IgD-negative memory B cell (primary cell): ENCODE results near the gene CUBN. TPM values are rescaled to one million over a fixed set of nuclear protein-coding genes. Genes with fewer than 3 reads are reported as not detected.

Experiments used
- H3K27ac Mint-ChIP-seq, 3 donors: one replicate each; pipeline ENCODE4 v1.8.0; 2020 to 2022; ENCODE audit warnings: mild to moderate bottlenecking in 3 of 3, mixed read lengths in 3 of 3, moderate library complexity in 1 of 3
- H3K27me3 Mint-ChIP-seq: one replicate; pipeline ENCODE4 v1.8.0; 2021; ENCODE audit warnings: mixed read lengths
- H3K36me3 Mint-ChIP-seq: one replicate; pipeline ENCODE4 v1.8.0; 2020; ENCODE audit warnings: mild to moderate bottlenecking, mixed read lengths
- H3K4me1 Mint-ChIP-seq, 3 donors: one replicate each; pipeline ENCODE4 v1.8.0; 2020 to 2022; ENCODE audit warnings: mixed read lengths in 3 of 3, mild to moderate bottlenecking in 1 of 3
- H3K4me3 Mint-ChIP-seq, 4 donors: one replicate each; pipeline ENCODE4 v1.8.0; 2020 to 2022; ENCODE audit warnings: mild to moderate bottlenecking in 4 of 4, mixed read lengths in 4 of 4, moderate library complexity in 3 of 4
- H3K9me3 Mint-ChIP-seq, 3 donors: one replicate each; pipeline ENCODE4 v1.8.0; 2020 to 2021; ENCODE audit warnings: mixed read lengths in 3 of 3, mild to moderate bottlenecking in 1 of 3
- polyA plus RNA-seq: library from polyadenylated mRNA; unstranded; fragments of 300-500 nt; fragmentation: Illumina TruSeq; gene quantifications from one replicate; pipeline ENCODE4 v1.2.3, GENCODE V29; 2021

CUBN gene
- polyA plus RNA-seq, 1 donor from 2014 or later = not detected

DNA sequence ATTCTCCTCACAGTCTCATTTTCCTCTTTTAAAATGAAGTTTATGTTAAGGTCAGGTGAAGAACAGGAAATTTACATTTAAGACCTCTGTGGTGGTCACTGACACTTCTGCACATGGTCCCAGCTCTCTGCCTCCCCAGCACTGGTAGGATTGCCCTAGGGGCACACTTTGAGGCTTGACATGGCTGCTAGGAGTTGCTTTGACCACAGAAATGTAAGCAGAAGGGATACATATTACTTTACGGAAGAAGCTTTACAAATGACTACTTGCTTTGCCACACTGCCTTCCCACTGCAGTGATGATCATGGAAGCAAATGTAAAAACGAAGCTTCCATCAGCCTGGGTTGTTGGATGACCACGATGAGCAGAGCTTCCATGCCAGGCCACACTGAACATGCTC, 259.3 kb downstream of the CUBN start:
- no peaks in the 10 kb centered on the region for H3K4me1 Mint-ChIP-seq
- peaks cover 3% of the 10 kb centered on the region for H3K36me3 Mint-ChIP-seq
- peaks cover 0 to 6% (median 0%) of the 10 kb centered on the region in 3 donors for H3K9me3 Mint-ChIP-seq
- H3K27ac Mint-ChIP-seq = peak overlapping the region in 1 of 3 donors; percentile 61
- H3K27me3 Mint-ChIP-seq = peaks cover 6% of the 10 kb centered on the region
- no peak overlapping the region for H3K4me3 Mint-ChIP-seq

DNA sequence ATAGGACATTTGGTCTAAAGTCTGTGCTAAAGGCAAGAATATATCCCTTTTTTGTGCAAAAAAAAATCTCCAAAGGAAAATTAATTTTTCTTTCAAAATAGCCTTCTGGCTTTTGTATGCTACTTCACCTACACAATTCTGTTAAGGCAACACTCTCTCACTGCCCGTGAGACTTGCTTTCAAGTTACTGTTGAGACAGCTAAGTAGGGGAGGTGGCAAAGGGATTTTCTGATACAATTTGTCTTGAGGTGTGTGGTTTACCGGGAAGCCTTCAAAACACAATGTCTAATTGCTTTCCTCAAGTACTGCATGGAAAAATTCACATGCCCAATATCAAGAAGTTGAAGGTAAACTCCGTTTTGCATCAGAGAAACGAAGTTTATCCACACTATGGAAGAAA, 261.6 kb downstream of the CUBN start:
- no peaks in the 10 kb centered on the region for H3K4me1 Mint-ChIP-seq
- no peak overlapping the region for H3K27ac Mint-ChIP-seq
- H3K27me3 Mint-ChIP-seq = peaks cover 2% of the 10 kb centered on the region
- H3K9me3 Mint-ChIP-seq = peaks cover 0 to 6% (median 0%) of the 10 kb centered on the region in 3 donors
- H3K4me3 Mint-ChIP-seq = no peak overlapping the region
- peaks cover 3% of the 10 kb centered on the region for H3K36me3 Mint-ChIP-seq

- no peak overlapping the region for H3K4me3 Mint-ChIP-seq
- H3K36me3 Mint-ChIP-seq = peaks cover 3% of the 10 kb centered on the region
Measured at GRCh38 chr10:16867556-16867955, 262.1 kb downstream of the CUBN start.

DNA sequence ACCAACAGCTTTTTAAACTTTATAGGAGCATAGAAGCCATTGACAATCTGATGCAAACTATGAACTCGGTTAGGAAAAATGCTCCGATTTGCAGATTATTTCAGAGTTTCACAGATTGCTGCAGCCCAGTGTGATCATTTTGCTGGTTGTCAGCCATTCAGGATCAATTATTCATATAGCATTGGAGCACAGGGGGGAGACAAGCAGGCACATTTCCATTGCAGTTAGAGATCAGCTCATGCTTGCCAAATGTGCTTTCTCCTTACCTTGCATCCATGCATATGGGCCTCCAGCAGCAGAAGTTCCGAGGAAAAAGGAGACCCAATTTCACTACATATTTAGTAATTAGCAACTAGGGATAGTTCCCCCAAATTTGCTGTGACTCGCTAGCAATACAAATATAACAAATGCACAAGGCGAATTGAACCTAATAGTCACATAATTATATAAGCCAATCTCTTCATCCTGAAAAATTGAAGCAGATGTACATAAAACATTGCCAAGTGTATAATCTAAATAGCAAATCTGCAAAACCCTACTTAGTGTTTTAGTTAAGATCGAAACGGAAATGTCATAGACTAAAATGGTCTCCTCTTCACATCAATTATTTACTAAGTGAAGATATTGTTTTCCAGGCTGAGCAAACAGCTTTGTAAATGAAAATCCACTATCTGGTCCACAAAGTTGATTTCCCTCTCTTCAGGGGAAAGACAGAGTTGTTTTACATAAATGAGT, 262.9 kb downstream of the CUBN start:
- H3K9me3 Mint-ChIP-seq = peaks cover 0 to 6% (median 0%) of the 10 kb centered on the region in 3 donors
- H3K4me3 Mint-ChIP-seq = no peak overlapping the region
- no peaks in the 10 kb centered on the region for H3K4me1 Mint-ChIP-seq
- no peak overlapping the region for H3K27ac Mint-ChIP-seq
- H3K36me3 Mint-ChIP-seq = peaks cover 3% of the 10 kb centered on the region
- H3K27me3 Mint-ChIP-seq = peaks cover 2% of the 10 kb centered on the region

More at GRCh38 chr10:16867556-16867955, 262.1 kb downstream of the CUBN start:
- peaks cover 0 to 6% (median 0%) of the 10 kb centered on the region in 3 donors for H3K9me3 Mint-ChIP-seq
- peaks cover 2% of the 10 kb centered on the region for H3K27me3 Mint-ChIP-seq
- H3K27ac Mint-ChIP-seq = no peak overlapping the region
- H3K4me1 Mint-ChIP-seq = no peaks in the 10 kb centered on the region

DNA sequence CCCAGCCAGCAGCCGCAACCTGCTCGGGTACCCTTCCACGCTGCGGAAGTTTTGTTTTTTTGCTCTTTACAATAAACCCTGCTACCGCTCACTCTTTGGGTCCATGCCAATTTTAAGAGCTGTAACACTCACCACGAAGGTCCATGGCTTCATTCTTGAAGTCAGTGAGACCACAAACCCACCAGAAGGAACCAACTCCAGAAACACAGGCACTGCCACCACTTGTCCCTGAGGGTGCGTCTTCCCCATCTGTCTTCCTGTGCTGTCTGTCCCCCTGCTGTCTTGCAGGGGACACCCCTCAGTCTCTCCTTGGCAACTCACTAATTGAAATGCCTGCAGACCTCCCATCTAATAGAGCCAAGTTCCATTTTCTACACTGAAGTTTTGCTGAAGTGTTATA, 263.8 kb downstream of the CUBN start:
- Mint-ChIP-seq H3K9me3 (peaks cover 0 to 6% (median 0%) of the 10 kb centered on the region in 3 donors), H3K4me1 (no peaks in the 10 kb centered on the region), H3K27me3 (peaks cover 2% of the 10 kb centered on the region), H3K4me3 (no peak overlapping the region), H3K27ac (no peak overlapping the region), H3K36me3 (peaks cover 3% of the 10 kb centered on the region)

DNA sequence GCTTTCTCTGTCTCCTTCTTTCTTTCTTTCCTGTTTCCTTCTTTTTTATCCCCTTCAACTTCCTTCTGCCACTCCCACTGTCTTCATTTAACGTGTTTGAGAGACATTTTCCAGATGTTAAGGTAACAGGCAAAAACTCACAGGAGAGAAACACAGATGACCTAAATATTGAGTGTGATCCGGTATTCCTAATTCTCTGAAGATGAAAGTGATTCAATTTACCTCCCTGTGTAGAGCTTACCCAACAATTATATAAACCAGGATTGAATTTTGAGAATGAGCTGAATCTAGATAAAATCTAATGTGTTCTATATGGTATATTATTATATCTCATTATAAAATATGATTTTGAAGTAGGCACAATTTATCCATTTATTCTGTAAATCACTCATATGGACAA, 265.8 kb downstream of the CUBN start:
- H3K4me3 Mint-ChIP-seq = no peak overlapping the region
- H3K27ac Mint-ChIP-seq = no peak overlapping the region
- H3K4me1 Mint-ChIP-seq = no peaks in the 10 kb centered on the region
- H3K27me3 Mint-ChIP-seq = no peaks in the 10 kb centered on the region
- H3K9me3 Mint-ChIP-seq = peaks cover 0 to 6% (median 1%) of the 10 kb centered on the region in 3 donors
- peaks cover 3% of the 10 kb centered on the region for H3K36me3 Mint-ChIP-seq

- Mint-ChIP-seq H3K9me3 (peaks cover 0 to 1% (median 0%) of the 10 kb centered on the region in 3 donors), H3K27ac (no peak overlapping the region), H3K36me3 (no peaks in the 10 kb centered on the region), H3K27me3 (peaks cover 1% of the 10 kb centered on the region), H3K4me1 (peaks cover 0 to 2% (median 0%) of the 10 kb centered on the region in 3 donors), H3K4me3 (no peak overlapping the region)
Measured at GRCh38 chr10:16857419-16857818, 272.2 kb downstream of the CUBN start.

DNA sequence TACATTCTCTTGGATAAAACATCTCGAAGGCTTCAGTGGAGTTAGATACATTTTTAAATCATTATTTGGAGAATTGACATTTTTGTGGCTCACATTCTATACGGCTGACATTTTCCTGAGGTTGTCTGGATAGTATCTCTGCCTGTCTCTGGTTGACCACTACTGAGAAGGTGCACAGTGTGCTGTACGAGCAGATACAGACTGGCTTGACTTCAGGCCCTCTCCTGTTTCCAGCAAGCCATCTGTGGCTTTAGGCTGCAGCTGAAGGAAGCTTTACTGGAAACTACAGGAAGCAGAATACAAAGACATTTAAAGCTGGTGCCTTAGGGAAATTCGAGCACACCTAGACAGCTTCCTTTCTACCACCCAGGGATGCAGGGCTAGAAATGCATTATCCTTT, 273.0 kb downstream of the CUBN start:
- peaks cover 0 to 1% (median 0%) of the 10 kb centered on the region in 3 donors for H3K9me3 Mint-ChIP-seq
- H3K27ac Mint-ChIP-seq = no peak overlapping the region
- peaks cover 1% of the 10 kb centered on the region for H3K27me3 Mint-ChIP-seq
- peaks cover 0 to 2% (median 0%) of the 10 kb centered on the region in 3 donors for H3K4me1 Mint-ChIP-seq
- H3K36me3 Mint-ChIP-seq = no peaks in the 10 kb centered on the region
- H3K4me3 Mint-ChIP-seq = no peak overlapping the region

DNA sequence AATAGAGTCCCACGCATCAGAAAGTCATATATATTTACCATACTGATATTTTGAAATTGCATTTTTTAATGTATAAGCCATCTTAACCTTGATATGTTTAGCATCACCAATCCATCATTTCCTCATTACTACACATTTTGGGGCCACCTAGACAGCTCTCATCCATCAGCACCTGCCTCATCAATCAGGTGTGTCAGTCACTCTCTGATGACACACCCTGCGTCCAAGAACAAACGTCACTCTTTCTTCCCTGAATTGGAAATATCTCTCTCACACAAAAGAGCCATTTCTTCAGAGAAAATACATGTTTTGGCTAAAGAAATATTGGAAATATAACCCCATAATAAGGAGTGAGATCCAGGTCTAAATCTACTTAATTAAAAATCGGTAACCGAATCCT, 273.5 kb downstream of the CUBN start:
- H3K9me3 Mint-ChIP-seq = peaks cover 0 to 1% (median 0%) of the 10 kb centered on the region in 3 donors
- peaks cover 1% of the 10 kb centered on the region for H3K27me3 Mint-ChIP-seq
- H3K4me1 Mint-ChIP-seq = peaks cover 0 to 2% (median 0%) of the 10 kb centered on the region in 3 donors
- H3K36me3 Mint-ChIP-seq = no peaks in the 10 kb centered on the region
- no peak overlapping the region for H3K27ac Mint-ChIP-seq
- no peak overlapping the region for H3K4me3 Mint-ChIP-seq

DNA sequence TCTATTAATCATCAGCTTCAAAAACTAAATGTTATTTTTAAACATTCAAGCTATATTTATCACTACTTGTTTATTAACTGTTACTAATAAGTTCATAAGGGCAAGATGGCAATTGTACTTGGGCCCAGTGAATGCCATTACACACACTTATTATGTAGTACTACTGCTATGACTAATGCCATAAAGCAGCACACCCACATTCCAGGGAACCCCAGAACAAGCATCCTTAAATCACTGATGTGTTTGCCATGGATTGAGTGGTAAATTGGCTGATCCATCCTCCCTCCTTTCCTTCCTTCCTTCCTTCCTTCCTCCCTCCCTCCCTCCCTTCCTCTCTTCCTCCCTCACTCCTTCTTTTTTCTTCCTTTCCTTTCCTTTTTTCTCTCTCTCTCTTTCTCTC, 275.0 kb downstream of the CUBN start:
- Mint-ChIP-seq H3K36me3 (no peaks in the 10 kb centered on the region), H3K27ac (no peak overlapping the region), H3K9me3 (peaks cover 0 to 1% (median 0%) of the 10 kb centered on the region in 3 donors), H3K4me1 (peaks cover 0 to 2% (median 0%) of the 10 kb centered on the region in 3 donors), H3K27me3 (peaks cover 1% of the 10 kb centered on the region), H3K4me3 (no peak overlapping the region)

- Mint-ChIP-seq H3K27me3 (peaks cover 1% of the 10 kb centered on the region), H3K36me3 (no peaks in the 10 kb centered on the region), H3K4me3 (no peak overlapping the region), H3K9me3 (no peaks in the 10 kb centered on the region), H3K27ac (no peak overlapping the region), H3K4me1 (peaks cover 0 to 2% (median 0%) of the 10 kb centered on the region in 3 donors)
Measured at GRCh38 chr10:16853809-16854208, 275.8 kb downstream of the CUBN start.

DNA sequence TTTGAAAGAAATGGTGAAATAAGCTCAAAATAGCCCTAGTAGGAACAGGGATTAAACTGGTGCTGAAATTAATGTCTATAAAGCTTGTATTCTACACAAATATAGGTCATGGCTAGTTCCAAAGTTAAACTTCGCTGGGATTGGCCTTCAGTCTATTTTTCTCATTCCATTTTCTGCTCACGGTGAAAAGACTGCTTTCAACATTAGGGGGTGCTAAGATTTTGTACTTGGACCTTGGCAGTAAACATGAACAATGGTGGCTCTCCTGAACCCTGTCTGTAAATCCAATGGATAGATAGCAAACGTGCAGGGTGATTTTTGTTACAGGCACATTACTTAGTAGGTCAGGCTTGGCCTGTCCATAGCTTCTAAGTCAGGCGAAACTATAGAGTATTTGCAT, 276.4 kb downstream of the CUBN start:
- Mint-ChIP-seq H3K4me1 (peaks cover 0 to 2% (median 0%) of the 10 kb centered on the region in 3 donors), H3K27me3 (peaks cover 1% of the 10 kb centered on the region), H3K36me3 (no peaks in the 10 kb centered on the region), H3K27ac (no peak overlapping the region), H3K9me3 (no peaks in the 10 kb centered on the region), H3K4me3 (no peak overlapping the region)

- peaks cover 0 to 2% (median 0%) of the 10 kb centered on the region in 3 donors for H3K4me1 Mint-ChIP-seq
- H3K4me3 Mint-ChIP-seq = no peak overlapping the region
- no peaks in the 10 kb centered on the region for H3K9me3 Mint-ChIP-seq
- H3K27ac Mint-ChIP-seq = peak overlapping the region in 1 of 3 donors; percentile 68
- H3K27me3 Mint-ChIP-seq = peaks cover 1% of the 10 kb centered on the region
- no peaks in the 10 kb centered on the region for H3K36me3 Mint-ChIP-seq
Measured at GRCh38 chr10:16852624-16853023, 277.0 kb downstream of the CUBN start.

GRCh38 chr10:16848562-16849154, 281.0 kb downstream of the CUBN start:
- Mint-ChIP-seq H3K4me1 (no peaks in the 10 kb centered on the region), H3K27ac (no peak overlapping the region), H3K4me3 (no peak overlapping the region), H3K9me3 (no peaks in the 10 kb centered on the region), H3K36me3 (no peaks in the 10 kb centered on the region), H3K27me3 (no peaks in the 10 kb centered on the region)

- no peaks in the 10 kb centered on the region for H3K36me3 Mint-ChIP-seq
- H3K4me1 Mint-ChIP-seq = no peaks in the 10 kb centered on the region
- H3K27ac Mint-ChIP-seq = no peak overlapping the region
- no peaks in the 10 kb centered on the region for H3K9me3 Mint-ChIP-seq
- H3K4me3 Mint-ChIP-seq = no peak overlapping the region
- no peaks in the 10 kb centered on the region for H3K27me3 Mint-ChIP-seq
Measured at GRCh38 chr10:16847644-16848043, 282.0 kb downstream of the CUBN start.

DNA sequence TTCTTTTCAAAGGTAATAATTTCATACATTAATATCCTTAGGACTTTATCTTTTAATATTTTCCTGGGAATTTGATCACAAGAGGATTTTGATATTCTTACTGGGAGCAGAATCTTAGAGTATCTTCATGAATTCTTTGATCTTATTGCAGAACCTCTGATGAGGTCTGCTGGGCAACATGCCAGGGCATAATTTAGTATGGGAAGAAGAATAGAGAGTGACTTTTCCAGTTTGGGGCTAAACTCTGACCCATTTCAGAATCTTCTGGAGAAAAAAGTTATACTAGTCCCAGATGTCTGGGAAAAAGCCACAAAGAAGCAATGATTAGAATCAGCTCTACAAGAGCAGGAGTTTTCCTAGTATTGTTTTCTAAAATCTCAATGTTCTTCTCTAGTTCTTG, 284.4 kb downstream of the CUBN start:
- Mint-ChIP-seq H3K27me3 (no peaks in the 10 kb centered on the region), H3K4me1 (no peaks in the 10 kb centered on the region), H3K4me3 (no peak overlapping the region), H3K9me3 (no peaks in the 10 kb centered on the region), H3K36me3 (peaks cover under 1% of the 10 kb centered on the region), H3K27ac (no peak overlapping the region)
